Measurements from ENCODE around the gene ALDH5A1.
A peak's percentile ranks its signal among the peaks of the same experiment; 100 is the strongest.

The ALDH5A1 gene

GRCh38 chr6:24569811-24570210, 75.0 kb downstream of the ALDH5A1 start:
- DNase-seq (ENCODE audit: low spot score): no peak

GRCh38 chr6:24571361-24571760, 76.6 kb downstream of the ALDH5A1 start:
- no peak for DNase-seq (ENCODE audit: low spot score)

GRCh38 chr6:24574809-24575208, 80.0 kb downstream of the ALDH5A1 start:
- no peak for DNase-seq (ENCODE audit: low spot score)

- no peak for DNase-seq (ENCODE audit: low spot score)
Observed at GRCh38 chr6:24576447-24576846, 81.7 kb downstream of the ALDH5A1 start.

- peak; percentile 65 for DNase-seq (ENCODE audit: low spot score)
Observed at GRCh38 chr6:24581084-24581669, 86.4 kb downstream of the ALDH5A1 start.

- DNase-seq (ENCODE audit: low spot score): peak; percentile 68
Observed at GRCh38 chr6:24583463-24584381, 89.0 kb downstream of the ALDH5A1 start.

GRCh38 chr6:24584382-24584720, 89.6 kb downstream of the ALDH5A1 start:
- DNase-seq (ENCODE audit: low spot score): no peak
